ENCODE measurements around the gene PER1.

Gene PER1

GRCh38 chr17:8137645-8138373, 14.4 kb downstream of the PER1 start:
- no peak for DNase-seq

GRCh38 chr17:8133941-8134340, 18.3 kb downstream of the PER1 start:
- DNase-seq = no peak

- no peak for DNase-seq
Measured at GRCh38 chr17:8133399-8133798, 18.8 kb downstream of the PER1 start.

GRCh38 chr17:8131844-8132441, 20.3 kb downstream of the PER1 start:
- DNase-seq = no peak

DNA sequence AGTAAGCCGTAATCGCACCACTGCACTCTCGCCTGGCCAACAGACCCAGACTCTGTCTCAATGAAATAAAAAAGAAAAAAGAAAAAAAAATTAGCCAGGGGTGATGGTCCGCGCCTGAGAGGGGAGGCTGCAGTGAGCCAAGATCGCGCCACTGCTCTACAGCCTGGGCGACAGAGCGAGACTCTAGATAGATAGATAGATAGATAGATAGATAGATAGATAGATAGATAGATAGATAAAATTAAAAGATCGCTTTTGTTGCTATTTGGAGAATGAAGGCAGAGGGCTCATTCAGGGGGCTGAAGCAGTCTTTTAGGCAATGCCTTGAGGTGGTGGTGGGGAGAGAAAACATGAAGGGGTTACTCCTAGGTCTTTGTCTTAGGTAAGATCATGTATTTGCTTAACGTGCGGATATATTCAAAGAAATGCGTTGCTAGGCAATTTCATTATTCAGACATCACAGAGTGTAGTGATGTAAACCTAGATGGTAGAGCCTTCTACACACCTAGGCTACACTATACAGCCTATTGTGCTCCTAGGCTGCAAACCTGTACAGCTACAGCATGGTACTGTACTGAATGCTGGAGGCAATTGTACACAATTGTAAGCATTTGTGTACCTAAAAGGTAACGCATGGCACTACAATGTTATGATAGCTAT, 23.9 kb downstream of the PER1 start:
- no peak for DNase-seq

GRCh38 chr17:8126491-8127066, 25.6 kb downstream of the PER1 start:
- DNase-seq = peak; percentile 42

GRCh38 chr17:8125947-8126490, 26.2 kb downstream of the PER1 start:
- DNase-seq = peak; percentile 47

GRCh38 chr17:8125154-8125946, 26.9 kb downstream of the PER1 start:
- peak; percentile 68 for DNase-seq

- peak; percentile 7 for DNase-seq
Measured at GRCh38 chr17:8124350-8125153, 27.7 kb downstream of the PER1 start.

DNA sequence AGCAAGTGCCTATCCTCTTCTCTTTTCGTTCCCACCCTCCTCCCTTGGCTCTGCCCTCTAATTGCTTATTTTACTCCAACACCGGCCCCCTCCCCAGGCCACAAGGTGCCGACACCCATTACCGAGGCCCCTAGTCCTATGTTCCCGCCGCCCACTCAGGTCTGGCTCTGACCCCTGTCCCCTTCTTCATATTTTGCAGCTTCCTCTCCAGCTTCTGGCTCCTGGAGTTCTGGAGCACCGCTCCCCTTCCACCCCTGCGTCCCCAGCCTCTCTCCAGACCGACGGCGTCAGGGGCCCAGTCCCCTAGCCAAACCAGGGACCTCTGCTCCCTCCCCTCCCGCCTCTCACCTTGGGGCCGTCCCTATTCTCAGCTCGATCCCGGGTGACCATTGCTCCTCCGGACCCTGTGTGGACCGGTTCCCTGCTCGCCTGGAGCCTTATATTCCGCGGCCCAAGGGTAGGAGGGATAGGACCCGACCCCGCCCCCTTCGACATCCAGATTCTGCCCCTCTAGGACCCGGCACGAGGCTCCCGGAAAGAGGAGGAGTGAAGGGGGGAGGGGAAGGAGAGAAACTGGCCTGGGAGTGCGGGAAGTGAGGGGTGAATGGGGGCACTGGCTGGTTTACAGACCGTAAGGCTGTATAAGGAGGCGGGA, 28.4 kb downstream of the PER1 start, which contains the start of gene HES7:
HES7 (minus strand) TSS at position 412 of the 655 bp plus-strand sequence; CDS start at position 390, 22 bp downstream.
- DNase-seq = no peak

GRCh38 chr17:8122924-8123694, 29.1 kb downstream of the PER1 start:
- no peak for DNase-seq

- DNase-seq = no peak
Measured at GRCh38 chr17:8122422-8122923, 29.7 kb downstream of the PER1 start.

DNA sequence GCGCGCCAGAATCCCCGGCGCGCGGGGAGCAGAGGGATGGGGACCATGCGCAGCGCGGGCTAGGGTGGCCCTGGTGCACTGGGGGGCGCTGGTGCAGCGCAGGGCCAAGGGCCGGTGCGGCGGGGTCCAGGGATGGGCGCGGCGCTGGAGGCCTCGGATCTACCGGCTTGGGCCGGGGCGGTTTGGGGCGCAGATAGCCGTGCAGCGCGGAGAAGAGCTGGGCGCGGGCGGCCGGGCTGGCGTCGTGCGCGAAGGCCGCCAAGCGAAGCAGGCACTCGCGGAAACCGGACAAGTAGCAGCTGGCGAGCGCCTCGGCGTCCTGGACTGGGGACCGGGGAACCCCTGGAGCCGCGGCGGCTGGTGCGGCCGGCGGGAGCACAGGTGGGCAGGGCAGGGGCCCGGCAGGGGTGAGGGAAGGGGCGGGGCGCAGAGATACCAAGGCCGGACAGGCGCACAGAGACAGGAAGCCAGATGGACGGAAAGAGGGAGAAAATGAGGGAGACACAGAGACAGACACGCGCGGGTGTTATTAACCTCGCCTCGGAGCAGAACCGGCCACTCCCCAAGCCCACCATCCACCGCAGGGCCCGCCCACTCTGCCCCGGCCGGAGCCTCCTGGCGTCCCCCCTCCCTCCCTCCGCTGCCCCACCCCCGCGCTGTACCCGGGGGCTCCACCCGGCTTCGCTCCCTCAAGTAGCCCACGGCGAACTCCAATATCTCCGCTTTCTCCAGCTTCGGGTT, 30.4 kb downstream of the PER1 start:
- DNase-seq = no peak

- no peak for DNase-seq
Measured at GRCh38 chr17:8121407-8121680, 30.9 kb downstream of the PER1 start.

- peak; percentile 87 for DNase-seq
Measured at GRCh38 chr17:8120520-8121406, 31.4 kb downstream of the PER1 start.

- peak; percentile 95 for DNase-seq
Measured at GRCh38 chr17:8119581-8120519, 32.4 kb downstream of the PER1 start.

Measured in NCI-H1694 treated with DMSO at 0.1 percent for 48 hours (cell line).